Measurements from ENCODE around the gene CDK5RAP1.

The CDK5RAP1 gene

GRCh38 chr20:33400812-33401183 lies 521 bp downstream of the CDK5RAP1 start:
- Histone ChIP-seq H3K4me3 (ENCODE audit: low read depth, low read length) (peak overlapping the region; percentile 75), H3K9me3 (ENCODE audit: control insufficient read depth, insufficient read depth, low read depth, low read length) (no peaks in the 10 kb centered on the region), H3K27ac (ENCODE audit: extremely low read depth, low read depth, low read length) (peak overlapping the region; percentile 28; the same call in 1 of the 2 replicates), H3K36me3 (ENCODE audit: control insufficient read depth in 2 of 2, insufficient read depth in 1 of 2, low read length in 2 of 2) (peaks cover under 1 to 29% of the 10 kb centered on the region in 2 experiments; a peak in 2 of 3 replicates), H3K4me1 (ENCODE audit: control insufficient read depth, insufficient read depth, low read length) (peaks cover 8% of the 10 kb centered on the region)
- ChIA-PET POLR2A (interaction anchor here (0.9 to 2.2 kb wide), 7 partner anchors 9 to 266 kb away, joined by 3 to 10 read pairs (median 3); partner anchors contain the start of genes ACTL10, CBFA2T2 and SNTA1), CTCF (interaction anchor here (0.7 to 1.6 kb wide), 2 partner anchors 241 to 253 kb away, joined by 4 to 5 read pairs; no protein-coding TSS in a partner anchor)
- TF ChIP-seq ZNF521 (tag by site-specific recombination; IDR thresholded peaks at IDR 0.05) = no peak
- TF ChIP-seq ZNF654 (tag by site-specific recombination; IDR thresholded peaks at IDR 0.05; ENCODE audit: low read depth) = peak; percentile 20; the same call in 1 of the 2 replicates
- TF ChIP-seq, protein P1, sequence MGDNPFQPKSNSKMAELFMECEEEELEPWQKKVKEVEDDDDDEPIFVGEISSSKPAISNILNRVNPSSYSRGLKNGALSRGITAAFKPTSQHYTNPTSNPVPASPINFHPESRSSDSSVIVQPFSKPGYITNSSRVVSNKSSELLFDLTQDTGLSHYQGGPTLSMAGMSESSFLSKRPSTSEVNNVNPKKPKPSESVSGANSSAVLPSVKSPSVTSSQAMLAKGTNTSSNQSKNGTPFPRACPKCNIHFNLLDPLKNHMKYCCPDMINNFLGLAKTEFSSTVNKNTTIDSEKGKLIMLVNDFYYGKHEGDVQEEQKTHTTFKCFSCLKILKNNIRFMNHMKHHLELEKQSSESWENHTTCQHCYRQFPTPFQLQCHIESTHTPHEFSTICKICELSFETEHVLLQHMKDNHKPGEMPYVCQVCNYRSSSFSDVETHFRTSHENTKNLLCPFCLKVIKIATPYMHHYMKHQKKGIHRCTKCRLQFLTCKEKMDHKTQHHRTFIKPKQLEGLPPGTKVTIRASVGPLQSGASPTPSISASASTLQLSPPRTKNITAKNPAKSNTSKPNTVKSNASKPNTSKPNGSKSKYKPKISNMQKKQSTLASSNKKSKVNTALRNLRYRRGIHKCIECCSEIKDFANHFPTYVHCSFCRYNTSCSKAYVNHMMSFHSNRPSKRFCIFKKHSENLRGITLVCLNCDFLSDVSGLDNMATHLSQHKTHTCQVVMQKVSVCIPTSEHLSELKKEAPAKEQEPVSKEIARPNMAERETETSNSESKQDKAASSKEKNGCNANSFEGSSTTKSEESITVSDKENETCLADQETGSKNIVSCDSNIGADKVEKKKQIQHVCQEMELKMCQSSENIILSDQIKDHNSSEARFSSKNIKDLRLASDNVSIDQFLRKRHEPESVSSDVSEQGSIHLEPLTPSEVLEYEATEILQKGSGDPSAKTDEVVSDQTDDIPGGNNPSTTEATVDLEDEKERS (tag by site-specific recombination; IDR thresholded peaks at IDR 0.05) = no peak
- no peak for TF ChIP-seq ZNF324 (tag by site-specific recombination; IDR thresholded peaks at IDR 0.05)
- no peak for TF ChIP-seq TCF7L2 (IDR thresholded peaks at IDR 0.05; ENCODE audit: borderline replicate concordance, low read depth, low read length)
- TF ChIP-seq KLF7 (tag by site-specific recombination; IDR thresholded peaks at IDR 0.05; ENCODE audit: borderline replicate concordance) = no peak

DNA sequence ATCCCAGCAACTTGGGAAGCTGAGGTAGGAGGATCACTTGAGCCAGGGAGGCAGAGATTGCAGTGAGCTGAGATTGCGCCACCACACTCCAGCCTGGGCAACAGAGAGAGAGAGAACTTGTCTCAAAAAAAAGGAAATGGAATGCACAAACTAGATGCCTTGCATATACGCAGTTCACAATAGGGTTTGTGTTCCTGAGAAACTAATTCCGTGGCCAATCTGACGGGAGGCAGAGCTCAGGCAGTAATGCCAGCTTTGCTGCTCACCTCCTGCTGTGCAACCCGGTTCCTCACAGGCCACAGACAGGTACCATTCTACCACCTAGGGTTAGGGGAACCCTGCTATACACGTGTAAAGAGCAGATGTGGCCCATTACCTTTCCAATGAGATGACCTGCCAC lies 1.4 kb downstream of the CDK5RAP1 start:
- peak overlapping the region; percentile 13; the same call in 1 of the 2 replicates for H3K4me3 ChIP-seq (ENCODE audit: low read depth, low read length)
- TF ChIP-seq ZNF701 (tag by site-specific recombination; IDR thresholded peaks at IDR 0.05) (no peak), ZNF768 (tag by site-specific recombination; IDR thresholded peaks at IDR 0.05) (no peak), SALL2 (tag by site-specific recombination; IDR thresholded peaks at IDR 0.05; ENCODE audit: borderline replicate concordance) (no peak), ZNF596 (tag by site-specific recombination; IDR thresholded peaks at IDR 0.05) (no peak)
- TF ChIP-seq, protein P2, sequence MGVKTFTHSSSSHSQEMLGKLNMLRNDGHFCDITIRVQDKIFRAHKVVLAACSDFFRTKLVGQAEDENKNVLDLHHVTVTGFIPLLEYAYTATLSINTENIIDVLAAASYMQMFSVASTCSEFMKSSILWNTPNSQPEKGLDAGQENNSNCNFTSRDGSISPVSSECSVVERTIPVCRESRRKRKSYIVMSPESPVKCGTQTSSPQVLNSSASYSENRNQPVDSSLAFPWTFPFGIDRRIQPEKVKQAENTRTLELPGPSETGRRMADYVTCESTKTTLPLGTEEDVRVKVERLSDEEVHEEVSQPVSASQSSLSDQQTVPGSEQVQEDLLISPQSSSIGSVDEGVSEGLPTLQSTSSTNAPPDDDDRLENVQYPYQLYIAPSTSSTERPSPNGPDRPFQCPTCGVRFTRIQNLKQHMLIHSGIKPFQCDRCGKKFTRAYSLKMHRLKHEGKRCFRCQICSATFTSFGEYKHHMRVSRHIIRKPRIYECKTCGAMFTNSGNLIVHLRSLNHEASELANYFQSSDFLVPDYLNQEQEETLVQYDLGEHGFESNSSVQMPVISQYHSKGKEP (tag by site-specific recombination; IDR thresholded peaks at IDR 0.05) = no peak
- H3K4me1 ChIP-seq (ENCODE audit: control insufficient read depth, insufficient read depth, low read length) = peaks cover 8% of the 10 kb centered on the region
- CTCF ChIA-PET = interaction anchor here (0.7 to 1.6 kb wide), 4 partner anchors 16 to 254 kb away, joined by 3 to 5 read pairs (median 4); no protein-coding TSS in a partner anchor
- no peak overlapping the region for H3K27ac ChIP-seq (ENCODE audit: extremely low read depth, low read depth, low read length)
- H3K36me3 ChIP-seq (ENCODE audit: control insufficient read depth in 2 of 2, insufficient read depth in 1 of 2, low read length in 2 of 2) = peaks cover 6 to 33% of the 10 kb centered on the region in 2 experiments; a peak in 2 of 3 replicates
- H3K9me3 ChIP-seq (ENCODE audit: control insufficient read depth, insufficient read depth, low read depth, low read length) = no peaks in the 10 kb centered on the region
- POLR2A ChIA-PET = interaction anchor here (2.2 kb wide), 1 partner anchor 90 kb away, joined by 9 read pairs; the partner anchor contains the start of gene CBFA2T2

DNA sequence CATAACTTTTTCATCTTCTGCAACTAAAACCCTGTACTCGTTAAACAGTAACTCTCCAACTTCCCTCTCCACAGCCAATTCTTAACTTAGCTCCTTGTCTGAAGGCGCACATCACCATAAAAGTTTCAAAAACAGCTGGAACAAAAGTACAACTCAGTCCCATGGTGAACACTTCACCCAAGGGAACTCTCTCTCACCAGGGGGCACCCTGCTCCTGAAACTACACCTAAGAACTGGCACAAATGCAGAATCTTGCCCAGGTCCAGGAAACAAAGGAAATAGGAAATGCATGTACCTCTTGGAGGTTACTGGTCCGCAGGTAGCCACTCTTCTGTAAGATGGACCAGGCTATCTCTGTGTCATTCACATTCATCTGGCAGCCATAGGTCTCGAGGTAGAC lies 6.6 kb downstream of the CDK5RAP1 start:
- H3K4me3 ChIP-seq (ENCODE audit: low read depth, low read length) = no peak overlapping the region
- ChIA-PET POLR2A (no interaction called here), CTCF (no interaction called here)
- no peak overlapping the region for H3K27ac ChIP-seq (ENCODE audit: extremely low read depth, low read depth, low read length)
- H3K36me3 ChIP-seq (ENCODE audit: control insufficient read depth in 2 of 2, insufficient read depth in 1 of 2, low read length in 2 of 2) = peaks cover 33 to 75% of the 10 kb centered on the region in 2 experiments
- no peaks in the 10 kb centered on the region for H3K4me1 ChIP-seq (ENCODE audit: control insufficient read depth, insufficient read depth, low read length)
- no peaks in the 10 kb centered on the region for H3K9me3 ChIP-seq (ENCODE audit: control insufficient read depth, insufficient read depth, low read depth, low read length)
- TF ChIP-seq ZNF48 (tag by site-specific recombination; IDR thresholded peaks at IDR 0.05) (no peak), ZNF549 (tag by site-specific recombination; IDR thresholded peaks at IDR 0.05) (no peak), ZNF501 (tag by site-specific recombination; IDR thresholded peaks at IDR 0.05) (no peak), ZSCAN18 (tag by site-specific recombination; IDR thresholded peaks at IDR 0.05) (no peak), CTCF (tag by site-specific recombination; IDR thresholded peaks at IDR 0.05) (no peak), ZBTB7A (tag by site-specific recombination; IDR thresholded peaks at IDR 0.05; ENCODE audit: low read depth) (no peak), HOXC10 (CRISPR knock-in tag; IDR thresholded peaks at IDR 0.05) (no peak), MYNN (tag by site-specific recombination; IDR thresholded peaks at IDR 0.05; ENCODE audit: borderline replicate concordance) (no peak)
- TF ChIP-seq, protein P3, sequence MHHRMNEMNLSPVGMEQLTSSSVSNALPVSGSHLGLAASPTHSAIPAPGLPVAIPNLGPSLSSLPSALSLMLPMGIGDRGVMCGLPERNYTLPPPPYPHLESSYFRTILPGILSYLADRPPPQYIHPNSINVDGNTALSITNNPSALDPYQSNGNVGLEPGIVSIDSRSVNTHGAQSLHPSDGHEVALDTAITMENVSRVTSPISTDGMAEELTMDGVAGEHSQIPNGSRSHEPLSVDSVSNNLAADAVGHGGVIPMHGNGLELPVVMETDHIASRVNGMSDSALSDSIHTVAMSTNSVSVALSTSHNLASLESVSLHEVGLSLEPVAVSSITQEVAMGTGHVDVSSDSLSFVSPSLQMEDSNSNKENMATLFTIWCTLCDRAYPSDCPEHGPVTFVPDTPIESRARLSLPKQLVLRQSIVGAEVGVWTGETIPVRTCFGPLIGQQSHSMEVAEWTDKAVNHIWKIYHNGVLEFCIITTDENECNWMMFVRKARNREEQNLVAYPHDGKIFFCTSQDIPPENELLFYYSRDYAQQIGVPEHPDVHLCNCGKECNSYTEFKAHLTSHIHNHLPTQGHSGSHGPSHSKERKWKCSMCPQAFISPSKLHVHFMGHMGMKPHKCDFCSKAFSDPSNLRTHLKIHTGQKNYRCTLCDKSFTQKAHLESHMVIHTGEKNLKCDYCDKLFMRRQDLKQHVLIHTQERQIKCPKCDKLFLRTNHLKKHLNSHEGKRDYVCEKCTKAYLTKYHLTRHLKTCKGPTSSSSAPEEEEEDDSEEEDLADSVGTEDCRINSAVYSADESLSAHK (tag by site-specific recombination; IDR thresholded peaks at IDR 0.05) = no peak
